ENCODE measurements around the gene FOXE3.

DNA sequence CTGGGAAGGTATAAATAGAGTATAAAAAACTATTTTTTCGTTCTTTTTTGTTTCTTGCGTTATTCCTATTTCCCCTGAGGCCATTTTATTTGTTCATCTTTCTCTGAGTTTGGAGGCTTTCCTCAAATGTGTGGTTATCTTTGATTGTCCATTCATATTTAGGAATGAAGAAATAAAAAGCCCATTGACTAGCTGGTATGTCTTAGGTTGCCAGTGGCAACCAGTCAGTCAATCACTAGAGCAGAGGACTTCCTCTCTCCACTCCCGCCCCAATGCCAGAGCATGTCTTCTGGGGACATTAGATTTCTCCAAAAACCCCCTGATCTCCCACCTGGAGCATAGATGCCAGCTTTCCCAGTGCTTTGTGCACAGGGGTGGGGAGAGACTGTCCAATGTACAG, 20.7 kb upstream of the FOXE3 start:
- TF ChIP-seq, protein P1, sequence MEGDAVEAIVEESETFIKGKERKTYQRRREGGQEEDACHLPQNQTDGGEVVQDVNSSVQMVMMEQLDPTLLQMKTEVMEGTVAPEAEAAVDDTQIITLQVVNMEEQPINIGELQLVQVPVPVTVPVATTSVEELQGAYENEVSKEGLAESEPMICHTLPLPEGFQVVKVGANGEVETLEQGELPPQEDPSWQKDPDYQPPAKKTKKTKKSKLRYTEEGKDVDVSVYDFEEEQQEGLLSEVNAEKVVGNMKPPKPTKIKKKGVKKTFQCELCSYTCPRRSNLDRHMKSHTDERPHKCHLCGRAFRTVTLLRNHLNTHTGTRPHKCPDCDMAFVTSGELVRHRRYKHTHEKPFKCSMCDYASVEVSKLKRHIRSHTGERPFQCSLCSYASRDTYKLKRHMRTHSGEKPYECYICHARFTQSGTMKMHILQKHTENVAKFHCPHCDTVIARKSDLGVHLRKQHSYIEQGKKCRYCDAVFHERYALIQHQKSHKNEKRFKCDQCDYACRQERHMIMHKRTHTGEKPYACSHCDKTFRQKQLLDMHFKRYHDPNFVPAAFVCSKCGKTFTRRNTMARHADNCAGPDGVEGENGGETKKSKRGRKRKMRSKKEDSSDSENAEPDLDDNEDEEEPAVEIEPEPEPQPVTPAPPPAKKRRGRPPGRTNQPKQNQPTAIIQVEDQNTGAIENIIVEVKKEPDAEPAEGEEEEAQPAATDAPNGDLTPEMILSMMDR (IDR thresholded peaks at IDR 0.05): no peak
- TF ChIP-seq POLR2A (IDR thresholded peaks at IDR 0.05): no peak

Measured in testis (tissue), 2 donors.